Stimulated activated CD8-positive, alpha-beta memory T cell treated with anti-CD3 and anti-CD28 coated beads, Interleukin-7, amount 100 ng/mL, for 1 hour (primary cell): ENCODE results near the gene PRPF40B.
A peak's percentile ranks its signal among the peaks of the same experiment; 100 is the strongest.
"Not testable (repeated sequence)": the region's sequence is repeated elsewhere in the genome, so short reads cannot be mapped to it uniquely, and the experiment has no call there.

ENCODE experiments used
- DNase-seq, 2 donors: peaks; one replicate each; pipeline ENCODE4 v3.0.0-alpha.2; 2020; ENCODE audit warnings: low read depth in 2 of 2

Gene PRPF40B

GRCh38 chr12:49609059-49609874 is 14.1 kb upstream of the PRPF40B start:
- DNase-seq: no peak

GRCh38 chr12:49609875-49610154 is 13.5 kb upstream of the PRPF40B start:
- DNase-seq: no peak

- DNase-seq: not testable (repeated sequence)
These were observed 12.6 kb upstream of the PRPF40B start for GRCh38 chr12:49610785-49611184.

- DNase-seq: no peak
These were observed 11.2 kb upstream of the PRPF40B start for GRCh38 chr12:49612210-49612609.

- DNase-seq: no peak
These were observed 7.6 kb upstream of the PRPF40B start for GRCh38 chr12:49615725-49616124.

GRCh38 chr12:49616533-49617219 is 6.7 kb upstream of the PRPF40B start:
- no peak for DNase-seq

GRCh38 chr12:49618576-49618975 is 4.8 kb upstream of the PRPF40B start:
- no peak for DNase-seq

- DNase-seq: no peak
These were observed 4.1 kb upstream of the PRPF40B start for GRCh38 chr12:49619286-49619685.

GRCh38 chr12:49621651-49622500 is 1.5 kb upstream of the PRPF40B start:
- DNase-seq: no peak

- DNase-seq: peak in 1 of 2 donors; percentile 4
These were observed 740 bp upstream of the PRPF40B start for GRCh38 chr12:49622501-49623141.

- DNase-seq: no peak
These were observed 1.7 kb downstream of the PRPF40B start for GRCh38 chr12:49624921-49625577.

GRCh38 chr12:49626169-49626835 is 2.9 kb downstream of the PRPF40B start:
- no peak for DNase-seq

GRCh38 chr12:49626836-49627235 is 3.5 kb downstream of the PRPF40B start:
- no peak for DNase-seq

GRCh38 chr12:49627752-49628360 is 4.5 kb downstream of the PRPF40B start:
- DNase-seq: no peak

- no peak for DNase-seq
These were observed 8.1 kb downstream of the PRPF40B start for GRCh38 chr12:49631336-49631907.

GRCh38 chr12:49632401-49632800 is 9.0 kb downstream of the PRPF40B start:
- DNase-seq: no peak

GRCh38 chr12:49632986-49633702 is 9.8 kb downstream of the PRPF40B start:
- no peak for DNase-seq

GRCh38 chr12:49633703-49634345 is 10.5 kb downstream of the PRPF40B start:
- no peak for DNase-seq

- no peak for DNase-seq
These were observed 11.7 kb downstream of the PRPF40B start for GRCh38 chr12:49635036-49635435.
